GM12872 (cell line): Measurements from ENCODE around the gene TIAM2.

Source experiments
- CTCF ChIP-seq: IDR thresholded peaks from 3 replicates; pipeline ENCODE4 v1.5.1; 2011; ENCODE audit warnings: low read depth, mild to moderate bottlenecking, low read length, moderate library complexity; ENCODE audit not compliant: insufficient read depth

Gene TIAM2

GRCh38 chr6:155128977-155129376 is 133.9 kb downstream of the TIAM2 start:
- TF ChIP-seq CTCF, result no peak

DNA sequence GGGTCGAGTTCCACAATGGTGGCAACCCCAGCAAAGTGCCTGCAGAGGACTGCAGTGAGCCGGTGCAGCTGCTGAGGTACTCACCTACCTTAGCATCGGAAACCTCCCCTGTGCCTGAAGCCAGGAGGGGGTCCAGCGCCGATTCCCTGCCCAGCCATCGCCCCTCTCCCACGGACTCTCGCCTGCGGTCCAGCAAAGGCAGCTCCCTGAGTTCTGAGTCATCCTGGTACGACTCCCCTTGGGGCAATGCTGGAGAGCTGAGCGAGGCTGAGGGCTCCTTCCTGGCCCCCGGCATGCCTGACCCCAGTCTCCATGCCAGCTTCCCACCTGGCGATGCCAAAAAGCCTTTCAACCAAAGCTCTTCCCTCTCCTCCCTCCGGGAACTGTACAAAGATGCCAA is 134.6 kb downstream of the TIAM2 start:
- TF ChIP-seq CTCF, result no peak

- TF ChIP-seq CTCF, result no peak
These were observed 135.2 kb downstream of the TIAM2 start for GRCh38 chr6:155130161-155130853.

DNA sequence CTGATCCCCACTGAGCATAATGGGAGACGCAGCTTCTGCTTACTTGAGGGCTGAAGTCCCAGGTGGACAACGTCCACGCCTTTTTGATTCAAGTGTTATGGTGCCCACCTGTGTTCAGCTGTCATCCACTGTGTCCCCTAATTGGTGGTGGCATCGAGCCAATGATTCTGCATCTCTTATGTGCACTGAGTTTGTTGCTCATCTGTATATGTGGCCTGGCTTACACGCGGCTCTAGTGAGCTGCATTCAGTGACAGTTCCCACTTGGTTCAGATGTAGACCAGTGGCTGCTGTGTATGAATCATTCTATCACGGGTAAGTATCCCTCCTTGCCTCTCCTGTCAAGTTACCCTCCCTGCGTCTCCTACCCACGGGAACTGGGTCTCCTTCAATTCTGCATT is 137.5 kb downstream of the TIAM2 start:
- TF ChIP-seq CTCF, result no peak

DNA sequence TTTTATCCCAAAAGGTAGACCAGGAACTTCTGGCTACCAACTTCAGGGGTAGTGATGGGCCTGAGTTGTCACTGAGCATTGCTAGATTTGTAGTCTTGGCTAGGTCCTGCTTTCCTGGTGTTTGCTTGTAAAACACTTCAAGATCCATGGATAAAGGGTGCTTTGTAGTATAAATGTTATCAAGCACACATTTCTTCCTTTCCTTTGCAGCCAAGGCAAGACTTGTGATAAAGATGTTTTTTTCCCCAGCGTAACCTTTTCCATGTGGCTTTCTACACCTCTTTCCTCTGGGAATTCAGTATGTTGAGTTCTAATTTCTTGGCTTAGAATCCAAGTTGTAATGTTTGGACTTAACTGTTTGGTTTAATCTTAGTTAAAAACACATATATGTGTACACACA is 145.9 kb downstream of the TIAM2 start:
- TF ChIP-seq CTCF, result no peak

- no peak for TF ChIP-seq CTCF
These were observed 146.4 kb downstream of the TIAM2 start for GRCh38 chr6:155141512-155141911.

DNA sequence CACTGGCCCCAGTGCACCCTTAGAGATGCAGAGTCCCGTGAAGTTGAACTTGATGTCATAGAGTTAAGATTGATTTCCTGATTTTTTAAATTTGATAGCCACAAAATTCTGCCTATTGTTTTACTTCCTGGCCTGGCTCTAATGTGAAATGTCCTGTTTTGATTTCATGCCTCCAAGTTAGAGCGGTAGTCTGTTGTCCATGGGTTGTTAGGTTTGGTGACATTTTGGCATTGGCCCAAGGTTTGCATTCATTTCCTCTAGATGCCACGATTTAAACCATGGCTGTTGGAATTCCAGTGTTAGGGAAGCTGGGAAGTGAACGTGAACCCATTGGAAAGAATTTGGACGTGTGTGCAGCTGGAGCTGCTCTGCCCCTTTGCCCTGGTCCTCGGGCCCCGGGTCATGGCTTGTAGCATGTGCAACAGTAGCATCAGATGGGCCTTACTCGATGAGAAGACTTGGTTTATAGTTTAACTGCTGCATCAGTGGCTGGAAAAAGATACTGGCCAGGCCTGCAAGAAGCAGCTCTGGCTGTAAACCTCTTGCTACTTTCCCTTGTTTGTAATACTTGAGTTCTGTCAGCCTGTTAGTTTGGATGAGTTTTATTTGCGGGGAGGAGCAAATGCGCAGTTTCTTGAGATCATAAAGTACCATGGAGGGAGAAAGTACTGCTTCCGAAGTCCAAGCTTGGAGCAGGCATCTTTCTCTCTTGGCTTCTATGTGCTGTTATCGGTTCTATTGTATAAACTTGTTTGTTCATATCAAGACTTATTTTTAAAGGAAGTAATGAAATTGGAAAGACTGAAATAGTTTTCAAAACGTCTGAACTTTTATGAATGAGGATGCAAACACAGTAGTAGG is 147.3 kb downstream of the TIAM2 start:
- TF ChIP-seq CTCF, result no peak
